ENCODE measurements around the gene COX10. TPM values are rescaled to one million over a fixed set of nuclear protein-coding genes. Genes with fewer than 3 reads are reported as not detected.

Gene COX10
- total RNA-seq, 2 experiments from 2014 or later, result 21.1 to 24.9 TPM

- TF ChIP-seq EZH2phosphoT487 (IDR thresholded peaks at IDR 0.05; ENCODE audit: borderline replicate concordance, low read depth, low read length), result no peak
- no peak for TF ChIP-seq CTCF (conservative IDR thresholded peaks at IDR 0.05; ENCODE audit: low read length)
- intact Hi-C loops (cut with micrococcal nuclease; ENCODE audit: unreplicated experiment), result no loop called here
- ChIA-PET POLR2A (no interaction called here), CTCF (ENCODE audit: unreplicated experiment) (no interaction called here)
- no peak overlapping the region for H3K27ac ChIP-seq (ENCODE audit: low read depth, low read length, poor library complexity, severe bottlenecking)
- no peak for DNase-seq (ENCODE audit: low spot score)
- BruUV-seq (replicated peaks), result no TSS peak
- peaks cover 10% of the 10 kb centered on the region; the same call in 1 of the 2 replicates for H3K79me2 ChIP-seq (ENCODE audit: insufficient read depth, low read depth, low read length)
- no peaks in the 10 kb centered on the region for H3K9me3 ChIP-seq (ENCODE audit: low read length)
- no peak overlapping the region for H3K4me3 ChIP-seq (ENCODE audit: low read depth, low read length, poor library complexity, severe bottlenecking)
- peaks cover 6% of the 10 kb centered on the region for H3K4me1 ChIP-seq (ENCODE audit: insufficient read depth, low read length, poor library complexity, severe bottlenecking)
- H3K9me2 ChIP-seq (ENCODE audit: insufficient read depth, low read length), result no peaks in the 10 kb centered on the region
- no peak overlapping the region for H2AFZ ChIP-seq (ENCODE audit: low read length)
- H3K4me2 ChIP-seq (ENCODE audit: low read length), result no peak overlapping the region
- H3K36me3 ChIP-seq (ENCODE audit: insufficient read depth, low read length), result no peaks in the 10 kb centered on the region
- H4K20me1 ChIP-seq (ENCODE audit: insufficient read depth, low read length), result peaks cover 30% of the 10 kb centered on the region
Measured at GRCh38 chr17:14121952-14122351, 52.6 kb downstream of the COX10 start.

- Histone ChIP-seq H4K20me1 (ENCODE audit: insufficient read depth, low read length) (peaks cover 29% of the 10 kb centered on the region; the same call in 1 of the 2 replicates), H3K27ac (ENCODE audit: low read depth, low read length, poor library complexity, severe bottlenecking) (no peak overlapping the region), H3K4me1 (ENCODE audit: insufficient read depth, low read length, poor library complexity, severe bottlenecking) (peaks cover 6% of the 10 kb centered on the region), H3K9me2 (ENCODE audit: insufficient read depth, low read length) (no peaks in the 10 kb centered on the region), H2AFZ (ENCODE audit: low read length) (no peak overlapping the region), H3K79me2 (ENCODE audit: insufficient read depth, low read depth, low read length) (peaks cover 17% of the 10 kb centered on the region; the same call in 1 of the 2 replicates), H3K9me3 (ENCODE audit: low read length) (no peaks in the 10 kb centered on the region), H3K4me2 (ENCODE audit: low read length) (no peak overlapping the region), H3K36me3 (ENCODE audit: insufficient read depth, low read length) (no peaks in the 10 kb centered on the region), H3K4me3 (ENCODE audit: low read depth, low read length, poor library complexity, severe bottlenecking) (no peak overlapping the region)
- intact Hi-C loops (cut with micrococcal nuclease; ENCODE audit: unreplicated experiment), result no loop called here
- no TSS peak for BruUV-seq (replicated peaks)
- POLR2A ChIA-PET, result no interaction called here
- CTCF ChIA-PET (ENCODE audit: unreplicated experiment), result no interaction called here
- TF ChIP-seq EZH2phosphoT487 (IDR thresholded peaks at IDR 0.05; ENCODE audit: borderline replicate concordance, low read depth, low read length) (no peak), CTCF (conservative IDR thresholded peaks at IDR 0.05; ENCODE audit: low read length) (no peak)
- DNase-seq (ENCODE audit: low spot score), result no peak
Measured at GRCh38 chr17:14123619-14124278, 54.4 kb downstream of the COX10 start.

- H3K79me2 ChIP-seq (ENCODE audit: insufficient read depth, low read depth, low read length), result peaks cover 17% of the 10 kb centered on the region; the same call in 1 of the 2 replicates
- H3K4me2 ChIP-seq (ENCODE audit: low read length), result no peak overlapping the region
- TF ChIP-seq EZH2phosphoT487 (IDR thresholded peaks at IDR 0.05; ENCODE audit: borderline replicate concordance, low read depth, low read length), result no peak
- TF ChIP-seq CTCF (conservative IDR thresholded peaks at IDR 0.05; ENCODE audit: low read length), result no peak
- BruUV-seq (replicated peaks), result no TSS peak
- H3K36me3 ChIP-seq (ENCODE audit: insufficient read depth, low read length), result no peaks in the 10 kb centered on the region
- CTCF ChIA-PET (ENCODE audit: unreplicated experiment), result no interaction called here
- intact Hi-C loops (cut with micrococcal nuclease; ENCODE audit: unreplicated experiment), result no loop called here
- no peak overlapping the region for H3K4me3 ChIP-seq (ENCODE audit: low read depth, low read length, poor library complexity, severe bottlenecking)
- H3K9me3 ChIP-seq (ENCODE audit: low read length), result no peaks in the 10 kb centered on the region
- no peak overlapping the region for H3K27ac ChIP-seq (ENCODE audit: low read depth, low read length, poor library complexity, severe bottlenecking)
- peaks cover 6% of the 10 kb centered on the region for H3K4me1 ChIP-seq (ENCODE audit: insufficient read depth, low read length, poor library complexity, severe bottlenecking)
- no peak for DNase-seq (ENCODE audit: low spot score)
- POLR2A ChIA-PET, result interaction anchor here (0.6 to 0.7 kb wide), 2 partner anchors 28 to 119 kb away, joined by 4 read pairs; no protein-coding TSS in a partner anchor
- H2AFZ ChIP-seq (ENCODE audit: low read length), result no peak overlapping the region
- no peaks in the 10 kb centered on the region for H3K9me2 ChIP-seq (ENCODE audit: insufficient read depth, low read length)
- H4K20me1 ChIP-seq (ENCODE audit: insufficient read depth, low read length), result peaks cover 26% of the 10 kb centered on the region; the same call in 1 of the 2 replicates
Measured at GRCh38 chr17:14124854-14125253, 55.5 kb downstream of the COX10 start.

Measured in OCI-LY7 (cell line).